MCF 10A (cell line): ENCODE measurements around the gene PRSS22. TPM values are rescaled to one million over a fixed set of nuclear protein-coding genes. Genes with fewer than 3 reads are reported as not detected.

Experiments used
- BruUV-seq: library from RNA; stranded (reverse); fragments of 400-500 nt; replicated peaks from 2 replicates; lab custom pipeline; 2021; lab: Mats Ljungman, UMichigan
- CTCF ChIA-PET: fragments of 300-600 bp; sonication (Branson Sonifier 250); formaldehyde crosslinking; extraction: SDS; loops from one replicate; lab custom pipeline; 2021; ENCODE audit warnings: antibody characterized with exemption, inconsistent platforms; lab: Yijun Ruan, JAX
- POLR2A ChIA-PET: fragments of 300-600, 350-650 bp; sonication (Branson Sonifier 250); formaldehyde crosslinking; extraction: SDS; loops from one replicate; lab custom pipeline; 2020; ENCODE audit warnings: antibody characterized with exemption, inconsistent platforms; lab: Yijun Ruan, JAX
- DNase-seq: peaks from one replicate; pipeline ENCODE4 v3.0.0-alpha.2; 2018; ENCODE audit not compliant: unreplicated experiment
- H3K27ac Mint-ChIP-seq: one replicate; pipeline ENCODE4 v1.8.0; 2022; ENCODE audit warnings: mild to moderate bottlenecking, low read depth, mixed read lengths; ENCODE audit not compliant: unreplicated experiment
- H3K27me3 Mint-ChIP-seq: one replicate; pipeline ENCODE4 v1.8.0; 2022; ENCODE audit warnings: mixed read lengths; ENCODE audit not compliant: insufficient read depth, unreplicated experiment
- H3K36me3 Mint-ChIP-seq: one replicate; pipeline ENCODE4 v1.8.0; 2022; ENCODE audit warnings: mild to moderate bottlenecking, moderate library complexity, mixed read lengths; ENCODE audit not compliant: insufficient read depth, unreplicated experiment
- H3K4me1 Mint-ChIP-seq: one replicate; pipeline ENCODE4 v1.8.0; 2022; ENCODE audit warnings: mixed read lengths; ENCODE audit not compliant: insufficient read depth, unreplicated experiment
- H3K4me3 Mint-ChIP-seq: one replicate; pipeline ENCODE4 v1.8.0; 2022; ENCODE audit warnings: mild to moderate bottlenecking, moderate library complexity, mixed read lengths; ENCODE audit not compliant: unreplicated experiment
- H3K9me3 Mint-ChIP-seq: one replicate; pipeline ENCODE4 v1.8.0; 2022; ENCODE audit warnings: mixed read lengths; ENCODE audit not compliant: unreplicated experiment
- intact Hi-C: fragments of 100-400 bp; cut with micrococcal nuclease; formaldehyde crosslinking; loops from 2 replicates; pipeline ENCODE4 v1.14.1; 2022
- total RNA-seq: library from RNA; stranded (reverse); gene quantifications from 2 replicates; pipeline ENCODE4 v1.2.3, GENCODE V29; 2022
- TF ChIP-seq, protein P1 (sequence below): fragments of 200-600 bp; IDR thresholded peaks from one replicate; pipeline ENCODE4 v1.8.0; 2022; ENCODE audit warnings: antibody characterized with exemption, mild to moderate bottlenecking; ENCODE audit not compliant: unreplicated experiment

Gene PRSS22
- total RNA-seq, 1 experiment from 2014 or later, result not detected

GRCh38 chr16:2867987-2868789 is 10.2 kb upstream of the PRSS22 start:
- TF ChIP-seq, protein P1, sequence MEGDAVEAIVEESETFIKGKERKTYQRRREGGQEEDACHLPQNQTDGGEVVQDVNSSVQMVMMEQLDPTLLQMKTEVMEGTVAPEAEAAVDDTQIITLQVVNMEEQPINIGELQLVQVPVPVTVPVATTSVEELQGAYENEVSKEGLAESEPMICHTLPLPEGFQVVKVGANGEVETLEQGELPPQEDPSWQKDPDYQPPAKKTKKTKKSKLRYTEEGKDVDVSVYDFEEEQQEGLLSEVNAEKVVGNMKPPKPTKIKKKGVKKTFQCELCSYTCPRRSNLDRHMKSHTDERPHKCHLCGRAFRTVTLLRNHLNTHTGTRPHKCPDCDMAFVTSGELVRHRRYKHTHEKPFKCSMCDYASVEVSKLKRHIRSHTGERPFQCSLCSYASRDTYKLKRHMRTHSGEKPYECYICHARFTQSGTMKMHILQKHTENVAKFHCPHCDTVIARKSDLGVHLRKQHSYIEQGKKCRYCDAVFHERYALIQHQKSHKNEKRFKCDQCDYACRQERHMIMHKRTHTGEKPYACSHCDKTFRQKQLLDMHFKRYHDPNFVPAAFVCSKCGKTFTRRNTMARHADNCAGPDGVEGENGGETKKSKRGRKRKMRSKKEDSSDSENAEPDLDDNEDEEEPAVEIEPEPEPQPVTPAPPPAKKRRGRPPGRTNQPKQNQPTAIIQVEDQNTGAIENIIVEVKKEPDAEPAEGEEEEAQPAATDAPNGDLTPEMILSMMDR, result peak; percentile 94
- TSS peak; percentile 98 for BruUV-seq
- H3K27ac Mint-ChIP-seq, result peak overlapping the region; percentile 94
- H3K9me3 Mint-ChIP-seq, result no peaks in the 10 kb centered on the region
- intact Hi-C loops, result loop anchor here (1.0 to 2.0 kb wide), 4 partner anchors 29 to 99 kb away; partner anchors contain the start of genes ELOB and PRSS21
- peak overlapping the region; percentile 89 for H3K4me3 Mint-ChIP-seq
- peak; percentile 91 for DNase-seq
- H3K27me3 Mint-ChIP-seq, result no peaks in the 10 kb centered on the region
- CTCF ChIA-PET, result interaction anchor here (0.6 to 1.8 kb wide), 24 partner anchors 10 to 239 kb away, joined by 3 to 15 read pairs (median 4); partner anchors contain the start of genes FLYWCH2 and PRSS27
- peaks cover 4% of the 10 kb centered on the region for H3K4me1 Mint-ChIP-seq
- POLR2A ChIA-PET, result interaction anchor here (0.6 to 3.4 kb wide), 28 partner anchors 14 to 1162 kb away, joined by 3 to 61 read pairs (median 3); partner anchors contain the start of genes ELOB, FLYWCH1, FLYWCH2 and KCTD5
- H3K36me3 Mint-ChIP-seq, result no peaks in the 10 kb centered on the region

DNA sequence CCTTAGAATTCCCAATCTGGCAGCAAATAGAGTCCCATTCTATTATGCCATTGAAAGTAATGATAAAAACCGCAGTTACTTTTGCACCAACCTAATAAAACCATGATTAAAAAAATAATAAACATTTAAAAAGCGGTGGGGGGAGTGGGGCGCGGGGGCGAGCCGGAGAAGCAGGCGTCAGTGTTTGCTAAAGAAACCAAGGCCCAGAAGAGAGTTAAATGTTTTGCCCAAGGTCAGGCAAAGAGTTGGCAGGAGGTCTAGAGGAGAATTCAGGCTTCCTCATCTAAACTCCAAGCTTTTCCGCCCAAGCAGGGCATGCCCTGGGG is 9.7 kb upstream of the PRSS22 start:
- H3K27me3 Mint-ChIP-seq, result no peaks in the 10 kb centered on the region
- CTCF ChIA-PET, result interaction anchor here (0.6 to 1.8 kb wide), 21 partner anchors 11 to 240 kb away, joined by 3 to 15 read pairs (median 4); partner anchors contain the start of gene PRSS27
- intact Hi-C loops, result no loop called here

GRCh38 chr16:2866431-2866830 is 8.5 kb upstream of the PRSS22 start:
- ChIA-PET CTCF (interaction anchor here (0.7 to 1.0 kb wide), 3 partner anchors 12 to 34 kb away, joined by 3 read pairs; no protein-coding TSS in a partner anchor), POLR2A (interaction anchor here (0.8 to 1.2 kb wide), 2 partner anchors 28 to 98 kb away, joined by 3 read pairs; no protein-coding TSS in a partner anchor)
- TF ChIP-seq, protein P1, result no peak
- H3K36me3 Mint-ChIP-seq, result no peaks in the 10 kb centered on the region
- no peak for DNase-seq
- H3K4me3 Mint-ChIP-seq, result no peak overlapping the region
- H3K27ac Mint-ChIP-seq, result no peak overlapping the region
- H3K9me3 Mint-ChIP-seq, result no peaks in the 10 kb centered on the region
- H3K4me1 Mint-ChIP-seq, result peaks cover 4% of the 10 kb centered on the region
- no TSS peak for BruUV-seq
- H3K27me3 Mint-ChIP-seq, result no peaks in the 10 kb centered on the region
- intact Hi-C loops, result no loop called here

More for the DNA sequence above, 9.7 kb upstream of the PRSS22 start:
- no peak for DNase-seq
- Mint-ChIP-seq H3K36me3 (no peaks in the 10 kb centered on the region), H3K4me3 (peak overlapping the region; percentile 89), H3K4me1 (peaks cover 4% of the 10 kb centered on the region), H3K27ac (peak overlapping the region; percentile 94), H3K9me3 (no peaks in the 10 kb centered on the region)
- TF ChIP-seq, protein P1, result no peak
- POLR2A ChIA-PET, result interaction anchor here (0.8 to 3.4 kb wide), 20 partner anchors 14 to 1162 kb away, joined by 3 to 61 read pairs (median 4); partner anchors contain the start of genes ELOB, FLYWCH1, FLYWCH2 and KCTD5
- BruUV-seq, result TSS peak; percentile 95

GRCh38 chr16:2865651-2866050 is 7.7 kb upstream of the PRSS22 start:
- Mint-ChIP-seq H3K4me1 (peaks cover 4% of the 10 kb centered on the region), H3K27me3 (no peaks in the 10 kb centered on the region), H3K36me3 (no peaks in the 10 kb centered on the region), H3K9me3 (no peaks in the 10 kb centered on the region), H3K27ac (no peak overlapping the region), H3K4me3 (no peak overlapping the region)
- intact Hi-C loops, result no loop called here
- POLR2A ChIA-PET, result interaction anchor here (0.8 to 1.0 kb wide), 2 partner anchors 88 to 97 kb away, joined by 3 read pairs; partner anchors contain the start of gene ELOB
- no peak for DNase-seq
- CTCF ChIA-PET, result interaction anchor here (0.9 to 1.0 kb wide), 2 partner anchors 9 to 33 kb away, joined by 3 read pairs; no protein-coding TSS in a partner anchor
- TF ChIP-seq, protein P1, result no peak
- BruUV-seq, result no TSS peak
